ENCODE data around the gene LRRC8E. TPM values are rescaled to one million over a fixed set of nuclear protein-coding genes. Genes with fewer than 3 reads are reported as not detected.

The LRRC8E gene
- total and polyA plus RNA-seq, 7 donors = 0.03 to 0.26 (median 0.09) TPM; not detected in 1

GRCh38 chr19:7932276-7932929 lies 44.1 kb downstream of the LRRC8E start:
- intact Hi-C loops (cut with DNase I) = no loop called here
- no peaks in the 10 kb centered on the region for H3K9me3 ChIP-seq
- no peak overlapping the region for H3K4me3 ChIP-seq
- H3K36me3 ChIP-seq (ENCODE audit: insufficient read depth in 1 of 2, low read depth in 1 of 2) = peaks cover 9 to 79% of the 10 kb centered on the region in 2 donors
- no peak for ATAC-seq
- no peak for DNase-seq
- no peaks in the 10 kb centered on the region for H3K27me3 ChIP-seq (ENCODE audit: insufficient read depth in 3 of 3, low read length in 2 of 3)
- 90 to 94% (median 92%) methylated on average over 31 to 32 of the region's 32 CpGs for WGBS, 3 donors
- no peak overlapping the region for H3K27ac ChIP-seq
- peaks cover 15% of the 10 kb centered on the region for H3K4me1 ChIP-seq
- TF ChIP-seq CTCF (IDR thresholded peaks at IDR 0.05) = no peak

GRCh38 chr19:7932930-7933300 lies 44.6 kb downstream of the LRRC8E start:
- H3K4me3 ChIP-seq = no peak overlapping the region
- ATAC-seq (no peak), DNase-seq (no peak)
- no peak overlapping the region for H3K27ac ChIP-seq
- 92 to 95% (median 93%) methylated on average over 10 of the region's 10 CpGs for WGBS, 3 donors
- intact Hi-C loops (cut with DNase I) = no loop called here
- TF ChIP-seq CTCF (IDR thresholded peaks at IDR 0.05) = no peak
- H3K27me3 ChIP-seq (ENCODE audit: insufficient read depth in 3 of 3, low read length in 2 of 3) = no peaks in the 10 kb centered on the region
- peaks cover 13% of the 10 kb centered on the region for H3K4me1 ChIP-seq
- peaks cover 9 to 84% of the 10 kb centered on the region in 2 donors for H3K36me3 ChIP-seq (ENCODE audit: insufficient read depth in 1 of 2, low read depth in 1 of 2)
- H3K9me3 ChIP-seq = no peaks in the 10 kb centered on the region

- no peak for DNase-seq
- TF ChIP-seq CTCF (IDR thresholded peaks at IDR 0.05) = peak; percentile 25
- H3K4me3 ChIP-seq = no peak overlapping the region
- 86 to 90% (median 86%) methylated on average over 13 to 14 of the region's 14 CpGs for WGBS, 3 donors
- no peak overlapping the region for H3K27ac ChIP-seq
- H3K9me3 ChIP-seq = no peaks in the 10 kb centered on the region
- peaks cover 9 to 89% of the 10 kb centered on the region in 2 donors for H3K36me3 ChIP-seq (ENCODE audit: insufficient read depth in 1 of 2, low read depth in 1 of 2)
- intact Hi-C loops (cut with DNase I) = no loop called here
- H3K4me1 ChIP-seq = peaks cover 8% of the 10 kb centered on the region
- H3K27me3 ChIP-seq (ENCODE audit: insufficient read depth in 3 of 3, low read length in 2 of 3) = no peaks in the 10 kb centered on the region
- no peak for ATAC-seq
These were observed 45.1 kb downstream of the LRRC8E start for GRCh38 chr19:7933411-7933810.

GRCh38 chr19:7933828-7934725 lies 45.8 kb downstream of the LRRC8E start:
- H3K27me3 ChIP-seq (ENCODE audit: insufficient read depth in 3 of 3, low read length in 2 of 3) = no peaks in the 10 kb centered on the region
- 82 to 87% (median 86%) methylated on average over 52 to 55 of the region's 55 CpGs for WGBS, 3 donors
- DNase-seq = peak in 1 of 2 donors; percentile 56
- peaks cover 7% of the 10 kb centered on the region for H3K4me1 ChIP-seq
- intact Hi-C loops (cut with DNase I) = no loop called here
- H3K36me3 ChIP-seq (ENCODE audit: insufficient read depth in 1 of 2, low read depth in 1 of 2) = peaks cover 9 to 96% of the 10 kb centered on the region in 2 donors
- TF ChIP-seq CTCF (IDR thresholded peaks at IDR 0.05) = no peak
- no peak overlapping the region for H3K4me3 ChIP-seq
- no peaks in the 10 kb centered on the region for H3K9me3 ChIP-seq
- ATAC-seq = no peak
- no peak overlapping the region for H3K27ac ChIP-seq
